Left colon (tissue), 2 donors: Measurements from ENCODE around the gene PRICKLE2. TPM values are rescaled to one million over a fixed set of nuclear protein-coding genes. Genes with fewer than 3 reads are reported as not detected.

Experiments used
- ATAC-seq: fragments of 200-7000 bp; cut with Tn5 transposase; one replicate; pipeline ENCODE4 v1.9.1; 2020; ENCODE audit warnings: mild to moderate bottlenecking, moderate library complexity
- DNase-seq, 2 donors: peaks; one replicate each; pipeline ENCODE4 v3.0.0-alpha.2; 2020
- intact Hi-C, 2 donors: fragments of 100-400 bp; cut with DNase I in 1 of 2; cut with micrococcal nuclease in 1 of 2; formaldehyde crosslinking; loops; one replicate each; pipeline versions ENCODE4 v1.11.2 to v1.14.0; 2022; cut with DNase I, micrococcal nuclease
- total RNA-seq, 2 donors: library from RNA; stranded (reverse); fragmentation: NEBNext Ultra II Directional; extraction: Animal tissue kit (Norgen Biotek cat#: 25700); gene quantifications; one replicate each; pipeline ENCODE4 v1.2.1, GENCODE V29; 2021
- donor health status: DM: no; HTN: no; CAD: no.
- donor health status: DM: yes; HTN: yes; CAD: no.

Gene PRICKLE2
- total RNA-seq, 2 donors from 2014 or later = 2.6 to 13.2 TPM

DNA sequence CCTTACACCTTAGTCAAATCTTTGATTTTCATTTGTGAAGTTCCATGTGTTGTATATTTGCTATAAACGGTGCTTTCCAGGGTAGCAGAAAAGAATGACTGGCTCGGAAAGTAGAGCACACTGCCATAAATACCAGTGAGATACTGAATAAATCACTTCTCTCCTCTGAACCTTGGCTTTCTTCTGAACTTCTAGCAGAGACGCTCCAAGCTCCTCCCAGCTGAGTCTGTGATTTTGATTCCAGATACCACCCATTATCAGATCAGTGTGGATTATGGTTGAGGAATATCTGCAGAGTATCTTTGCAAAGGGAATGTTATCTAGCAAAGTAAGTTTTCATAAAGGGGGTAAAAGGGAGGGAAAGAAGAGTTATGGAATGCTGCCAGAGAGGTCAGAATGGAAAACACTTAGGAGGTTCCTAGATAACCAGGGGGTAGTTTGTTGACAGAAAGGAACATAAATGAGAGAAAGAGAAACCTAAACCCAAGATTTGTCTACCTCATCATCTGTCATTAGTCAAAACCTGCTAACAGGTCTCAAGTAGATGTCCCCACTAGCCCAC is 103.4 kb downstream of the PRICKLE2 start:
- no peak for DNase-seq
- ATAC-seq = no peak
- intact Hi-C loops = no loop called here

DNA sequence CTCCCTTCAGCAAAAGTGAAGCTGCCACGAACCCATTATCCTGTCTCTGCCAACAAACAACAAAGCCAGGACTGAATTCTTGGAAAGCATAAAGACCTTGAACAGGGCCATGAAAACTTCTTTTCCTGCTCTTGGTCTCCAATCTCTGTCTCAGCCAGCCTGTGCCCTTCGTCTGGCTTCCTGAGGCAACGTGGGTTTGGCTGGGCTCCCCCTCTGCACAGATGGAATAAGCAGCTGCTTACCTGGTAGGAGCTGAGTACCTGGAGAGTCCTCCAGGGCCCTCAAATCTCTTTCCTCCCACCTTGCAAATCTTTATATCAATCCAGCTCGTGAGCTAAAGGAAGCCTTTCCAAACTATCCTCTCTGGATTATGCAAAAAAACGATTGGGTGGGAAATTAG is 104.4 kb downstream of the PRICKLE2 start:
- intact Hi-C loops = no loop called here
- ATAC-seq = no peak

DNA sequence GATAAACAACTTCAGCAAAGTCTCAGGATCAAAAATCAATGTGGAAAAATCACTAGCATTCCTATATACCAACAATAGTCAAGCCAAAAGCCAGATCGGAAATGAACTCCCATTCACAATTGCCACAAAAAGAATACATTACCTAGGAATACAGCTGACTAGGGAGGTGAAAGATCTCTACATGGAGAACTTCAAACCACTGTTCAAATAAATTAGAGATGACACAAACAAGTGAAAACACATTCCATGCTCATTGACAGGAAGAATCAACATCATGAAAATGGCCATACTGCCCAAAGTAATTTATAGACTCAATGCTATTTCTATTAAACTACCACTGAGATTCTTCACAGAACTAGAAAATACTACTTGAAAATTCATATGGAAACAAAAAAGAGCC is 107.8 kb downstream of the PRICKLE2 start:
- intact Hi-C loops = no loop called here
- DNase-seq (no peak), ATAC-seq (no peak)

More for the DNA sequence above, 104.4 kb downstream of the PRICKLE2 start:
- no peak for DNase-seq

DNA sequence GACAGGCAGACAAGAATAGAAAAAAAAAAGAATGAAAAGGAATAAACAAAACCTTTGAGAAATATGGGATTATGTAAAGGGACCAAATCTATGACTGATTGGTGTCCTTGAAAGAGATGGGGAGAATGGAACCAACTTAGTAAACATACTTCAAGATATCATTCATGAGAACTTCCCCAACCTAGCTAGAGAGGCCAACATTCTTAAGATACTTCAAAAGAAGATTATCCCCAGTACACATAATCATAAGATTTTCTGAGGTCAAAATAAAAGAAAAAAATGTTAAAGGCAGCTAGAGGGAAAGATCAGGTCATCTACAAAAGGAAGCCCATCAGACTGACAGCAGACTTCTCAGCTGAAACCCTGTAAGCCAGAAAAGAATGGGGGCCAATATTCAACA is 110.6 kb downstream of the PRICKLE2 start:
- intact Hi-C loops = no loop called here
- DNase-seq = no peak
- no peak for ATAC-seq

DNA sequence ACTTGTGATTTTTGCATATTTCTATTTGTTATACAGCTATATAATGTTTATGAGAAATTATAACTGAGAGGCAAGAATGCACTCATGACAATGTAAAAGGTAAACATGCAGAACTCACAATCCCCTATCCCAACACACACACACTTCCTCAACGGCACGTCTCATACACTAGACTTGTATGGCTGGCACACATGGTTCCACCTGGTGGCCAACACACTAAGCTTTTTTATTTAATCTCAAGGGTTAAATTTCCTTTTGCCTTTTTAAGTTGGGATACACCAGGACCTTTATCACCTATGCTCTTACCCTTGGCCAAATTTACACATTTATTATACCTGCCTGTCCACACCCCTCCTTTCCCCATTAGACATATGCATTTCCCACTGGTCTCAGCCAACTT is 113.4 kb downstream of the PRICKLE2 start:
- intact Hi-C loops = no loop called here
- DNase-seq = no peak
- ATAC-seq = no peak

DNA sequence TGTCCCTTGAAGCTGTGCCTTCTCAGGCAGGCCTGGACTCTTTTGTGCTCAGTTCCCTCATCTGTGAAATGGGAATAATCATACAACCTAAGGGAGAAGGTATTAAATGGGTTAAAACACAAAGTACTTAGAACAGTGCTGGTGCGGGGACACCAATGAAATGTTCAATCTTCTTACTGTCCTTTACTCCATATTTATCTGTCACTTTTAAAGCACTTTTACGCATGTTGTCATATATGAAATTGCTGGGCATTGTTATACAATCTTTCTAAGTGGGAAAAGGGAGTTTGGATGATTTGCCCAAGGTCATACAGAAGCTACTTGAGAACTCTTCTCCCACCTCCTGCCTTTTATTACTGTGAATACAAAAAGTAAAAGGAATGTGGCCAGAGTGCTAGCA is 114.2 kb downstream of the PRICKLE2 start:
- no peak for ATAC-seq
- intact Hi-C loops = no loop called here
- DNase-seq = no peak

DNA sequence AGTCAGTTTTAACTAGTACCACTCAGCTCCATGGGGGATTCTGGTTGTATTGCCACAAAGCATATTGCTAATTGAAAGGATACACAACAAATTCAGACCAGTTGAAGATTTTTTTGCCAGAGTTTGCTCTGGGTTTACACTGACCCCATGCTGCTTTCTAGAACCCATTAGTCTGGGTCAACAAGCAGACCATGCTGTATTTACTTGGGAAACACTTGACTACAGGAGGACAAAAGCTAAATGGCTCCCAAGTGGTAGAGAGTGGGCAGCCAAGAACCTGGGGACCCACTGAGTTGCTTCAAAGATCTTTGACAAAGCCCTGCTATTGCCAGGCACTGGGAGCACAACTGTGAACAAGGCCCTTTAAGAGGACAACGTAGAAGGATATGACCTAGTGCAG is 115.2 kb downstream of the PRICKLE2 start:
- DNase-seq (no peak), ATAC-seq (no peak)
- intact Hi-C loops = no loop called here

DNA sequence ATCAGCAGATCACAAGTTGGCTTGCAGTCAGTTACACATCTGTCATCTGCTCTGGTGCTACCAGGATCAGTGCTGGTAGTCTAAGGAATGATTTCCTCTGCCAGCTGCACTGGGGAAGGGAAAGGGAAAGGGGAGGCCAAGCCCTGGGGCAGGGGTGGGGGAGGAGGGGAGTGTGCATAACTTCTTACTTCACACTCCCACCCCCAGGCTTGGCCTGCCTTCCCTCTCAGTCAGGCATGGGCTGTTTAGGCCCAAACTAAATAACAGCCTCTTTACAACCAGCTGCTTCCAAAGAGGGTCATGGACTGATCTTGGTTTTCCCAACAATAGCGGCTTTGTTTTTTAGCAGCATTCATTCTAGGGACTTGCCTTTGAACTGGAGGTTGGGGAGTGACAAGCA is 115.8 kb downstream of the PRICKLE2 start:
- ATAC-seq (peak; percentile 80), DNase-seq (peak; percentile 42 to 43)

DNA sequence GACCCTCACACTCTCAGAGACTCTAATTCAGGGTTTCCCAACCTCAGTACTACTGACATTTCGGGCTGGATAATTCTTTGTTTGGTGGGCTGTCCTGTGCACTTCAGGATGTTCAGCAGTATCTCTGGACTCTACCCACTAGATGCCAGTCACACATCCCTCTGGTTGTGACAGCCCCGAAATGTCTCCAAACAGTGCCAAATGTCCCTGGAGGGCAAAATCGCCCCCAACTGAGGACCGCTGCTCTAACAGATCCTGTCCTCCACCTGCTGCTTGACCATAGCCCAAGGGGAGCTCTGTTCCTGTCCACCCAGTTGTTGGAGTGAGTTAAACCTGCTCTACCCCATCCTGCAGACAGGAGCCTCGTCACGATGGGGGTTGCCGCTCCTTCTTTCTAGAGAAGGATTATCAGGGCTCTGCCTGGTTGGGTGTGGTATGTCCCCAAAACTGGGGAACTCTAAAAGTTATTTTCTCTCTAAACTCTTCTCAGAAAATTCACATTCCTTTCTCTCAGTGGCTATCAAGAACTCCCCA is 116.4 kb downstream of the PRICKLE2 start:
- intact Hi-C loops = no loop called here
- no peak for DNase-seq
- ATAC-seq = no peak

More for the DNA sequence above, 115.8 kb downstream of the PRICKLE2 start:
- intact Hi-C loops = no loop called here

DNA sequence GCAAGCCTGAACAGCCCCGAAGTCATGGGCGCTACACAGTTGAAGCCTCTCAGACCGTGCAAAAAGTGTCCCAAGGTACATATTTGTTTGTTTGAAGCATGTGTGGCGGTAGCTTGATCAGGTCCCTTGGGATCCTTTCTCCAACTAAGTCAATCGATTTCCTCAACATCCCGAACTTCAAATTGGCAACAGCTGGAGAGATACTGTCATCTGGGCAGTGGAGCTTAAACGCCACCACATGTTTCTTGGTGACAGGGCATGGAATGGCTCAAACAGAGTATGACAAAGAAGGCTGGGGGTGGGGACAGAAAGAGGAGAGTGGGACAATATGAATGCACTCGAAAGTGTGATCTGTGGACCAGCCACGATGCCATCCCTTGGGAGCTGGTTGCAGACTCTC is 117.0 kb downstream of the PRICKLE2 start:
- DNase-seq (no peak), ATAC-seq (no peak)
- intact Hi-C loops = no loop called here

DNA sequence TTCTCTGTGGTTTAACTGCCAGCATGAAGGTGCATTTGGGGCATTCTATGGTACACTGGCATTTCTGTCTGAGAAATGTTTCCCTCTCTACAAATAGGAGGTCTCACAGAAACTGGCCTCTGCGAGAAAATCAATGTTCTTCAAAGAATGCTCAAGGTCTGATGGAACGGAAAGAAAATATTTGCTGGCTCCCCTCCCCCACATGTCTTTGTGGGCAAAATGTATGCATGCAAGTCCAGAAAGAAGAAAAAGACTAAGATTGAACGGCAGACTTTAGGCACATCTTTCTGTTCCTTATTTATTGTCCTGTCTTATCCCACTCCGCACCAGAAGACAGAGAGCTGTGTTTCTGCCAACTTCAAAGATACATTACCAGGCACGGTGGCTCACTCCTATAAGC is 118.1 kb downstream of the PRICKLE2 start:
- intact Hi-C loops = no loop called here
- DNase-seq = no peak
- ATAC-seq = no peak

DNA sequence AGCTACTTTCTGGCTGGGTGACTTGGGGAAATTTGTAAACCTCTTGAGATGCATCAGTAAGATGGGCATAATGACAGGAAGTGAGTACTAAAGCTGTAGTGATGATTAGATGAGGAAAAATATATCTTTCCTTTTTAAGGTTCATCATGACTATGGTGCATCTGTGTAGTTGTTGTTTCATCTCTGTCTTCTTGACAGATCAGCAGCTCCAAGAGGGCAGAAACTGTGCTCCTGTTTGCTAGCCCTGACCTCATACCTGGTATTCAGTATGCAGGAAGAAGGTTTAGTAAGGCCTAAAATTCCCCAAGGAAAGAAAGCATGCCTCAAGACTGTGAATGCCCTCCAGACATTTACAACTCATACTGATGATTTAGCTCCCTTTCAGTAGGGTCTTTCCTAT is 119.5 kb downstream of the PRICKLE2 start:
- intact Hi-C loops = no loop called here
- no peak for DNase-seq
- ATAC-seq = no peak

DNA sequence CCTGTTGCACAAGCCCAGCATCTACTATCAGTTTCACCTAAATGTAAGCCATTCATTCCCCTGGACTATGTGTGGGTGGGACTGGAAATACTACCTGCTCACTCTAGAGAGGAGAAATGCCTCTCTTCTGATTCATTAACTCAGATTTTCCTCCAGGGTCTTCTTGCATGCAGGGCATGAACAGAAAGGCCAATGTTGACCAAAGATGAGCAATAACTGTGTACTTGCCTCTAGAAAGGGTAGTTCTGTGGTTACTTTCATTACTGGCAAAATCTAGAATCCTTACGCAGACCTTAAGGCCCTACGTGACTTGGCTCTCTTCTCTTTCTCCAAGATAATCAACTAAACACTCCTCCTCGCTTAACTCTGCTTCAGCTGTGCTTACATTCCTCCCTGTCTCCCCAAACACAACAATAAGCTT is 120.6 kb downstream of the PRICKLE2 start:
- intact Hi-C loops = no loop called here
- DNase-seq = no peak
- ATAC-seq = no peak

DNA sequence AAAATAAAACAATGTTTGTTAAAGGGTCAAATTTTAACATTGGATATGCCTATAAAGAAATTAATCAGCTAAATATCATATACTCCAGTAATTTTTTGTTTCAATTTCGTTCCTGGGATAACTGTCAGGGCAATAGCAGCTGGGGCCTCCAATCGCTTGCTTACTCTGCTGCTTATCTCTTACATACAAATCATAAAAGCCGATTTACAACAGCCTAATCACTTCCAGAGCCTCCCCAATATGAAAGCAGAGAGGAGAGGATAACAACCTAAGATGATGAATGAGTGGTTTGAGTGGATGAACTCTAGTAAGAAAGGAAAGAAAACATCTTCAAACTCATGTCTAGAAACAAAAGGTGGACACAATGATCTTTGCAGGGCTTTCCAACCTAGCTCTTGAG is 121.3 kb downstream of the PRICKLE2 start:
- intact Hi-C loops = no loop called here
- ATAC-seq (peak; percentile 98), DNase-seq (peak in 1 of 2 donors; percentile 13)

DNA sequence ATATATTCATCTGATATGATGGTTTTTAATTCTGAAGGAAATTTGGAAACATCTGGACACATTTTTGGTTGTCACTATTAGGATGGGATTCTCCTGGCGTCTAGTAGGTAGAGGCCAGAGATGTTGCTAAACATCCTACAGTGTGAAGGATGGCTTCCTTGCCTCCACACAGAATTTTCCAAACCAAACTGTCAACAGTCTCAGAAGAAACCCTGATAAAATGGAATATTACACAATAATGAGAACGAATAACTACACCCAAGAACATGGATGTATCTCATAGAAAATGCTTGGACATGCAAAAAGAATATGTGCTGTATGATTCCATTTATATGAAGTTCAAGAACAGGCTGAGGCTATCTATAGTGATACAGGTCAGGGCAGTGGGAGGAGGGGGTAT is 122.1 kb downstream of the PRICKLE2 start:
- ATAC-seq (no peak), DNase-seq (no peak)
- intact Hi-C loops = no loop called here

DNA sequence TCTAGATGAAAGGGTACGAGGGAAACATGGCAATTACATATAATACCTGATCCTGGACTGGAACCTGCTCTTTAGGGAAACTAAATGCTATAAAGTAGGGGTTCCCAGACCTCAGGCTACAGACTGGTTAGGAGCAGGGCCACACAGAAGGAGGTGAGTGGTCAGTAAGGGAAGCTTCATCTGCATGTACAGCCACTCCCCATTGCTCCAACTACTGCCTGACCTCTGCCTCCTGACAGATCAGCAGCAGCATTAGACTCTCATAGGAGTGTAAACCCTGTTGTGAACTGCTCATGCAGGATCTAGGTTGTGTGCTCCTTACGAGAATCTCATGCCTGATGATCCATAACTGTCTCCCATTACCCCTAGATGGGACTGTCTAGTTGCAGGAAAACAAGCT is 123.1 kb downstream of the PRICKLE2 start:
- DNase-seq (no peak), ATAC-seq (no peak)
- intact Hi-C loops = no loop called here

DNA sequence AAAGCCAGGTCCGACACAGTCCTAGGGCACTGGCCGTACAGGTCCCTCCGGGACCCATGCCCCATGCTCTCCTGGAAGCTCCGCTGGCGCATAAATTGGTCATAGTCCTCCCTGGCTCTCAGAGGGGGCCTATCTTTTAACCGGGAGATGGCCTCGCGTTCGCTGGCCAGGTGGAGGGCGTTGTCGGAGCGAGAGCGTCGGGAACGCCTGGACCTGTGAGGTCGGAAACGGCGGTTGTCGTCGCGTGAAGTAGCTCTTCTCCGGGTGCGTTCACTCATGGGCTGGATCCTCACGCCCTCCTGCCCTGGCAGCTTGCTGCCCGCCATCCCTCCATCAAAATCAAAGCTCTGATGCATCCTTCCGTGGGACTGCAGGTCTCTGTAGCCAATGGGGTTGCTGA is 126.0 kb downstream of the PRICKLE2 start:
- intact Hi-C loops = no loop called here
- DNase-seq (no peak), ATAC-seq (no peak)

DNA sequence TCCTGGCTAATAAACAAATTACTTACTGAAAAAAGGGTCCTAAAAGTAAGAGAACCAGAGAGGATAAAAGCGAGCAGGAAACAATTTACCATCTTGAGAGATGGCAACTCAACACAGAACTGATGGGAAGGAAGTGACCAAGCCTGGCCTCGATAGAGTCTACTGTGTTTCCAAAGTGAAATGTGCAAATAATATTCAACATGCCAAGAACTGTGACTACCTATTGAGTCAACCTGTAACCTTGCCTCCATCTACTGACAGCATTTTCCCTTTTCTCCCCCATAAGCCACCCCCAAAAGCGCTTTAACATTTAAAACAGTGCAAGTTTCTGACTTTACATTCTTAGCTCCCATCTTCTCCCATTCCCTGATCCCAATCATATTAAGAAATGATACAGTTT is 126.6 kb downstream of the PRICKLE2 start:
- intact Hi-C loops = no loop called here
- no peak for DNase-seq
- ATAC-seq = no peak

DNA sequence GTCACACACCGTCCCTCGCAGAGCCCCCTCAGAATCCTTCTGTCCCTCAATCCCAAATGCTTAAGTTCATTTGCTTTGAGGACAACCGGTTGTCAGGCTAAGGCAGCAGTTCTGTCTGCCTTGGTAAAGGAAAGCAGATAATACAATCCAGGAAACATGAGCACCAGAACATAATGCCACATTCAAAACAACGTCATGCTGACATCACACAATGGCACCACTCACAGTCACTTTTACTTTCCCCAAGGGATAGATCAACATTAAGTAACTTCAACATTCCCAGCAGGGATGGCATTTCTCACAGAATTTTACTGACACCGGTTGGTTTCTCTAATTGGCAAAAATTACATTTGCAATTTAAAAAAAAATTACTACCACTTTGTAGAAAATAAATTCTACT is 127.3 kb downstream of the PRICKLE2 start:
- ATAC-seq (no peak), DNase-seq (no peak)
- intact Hi-C loops = no loop called here

DNA sequence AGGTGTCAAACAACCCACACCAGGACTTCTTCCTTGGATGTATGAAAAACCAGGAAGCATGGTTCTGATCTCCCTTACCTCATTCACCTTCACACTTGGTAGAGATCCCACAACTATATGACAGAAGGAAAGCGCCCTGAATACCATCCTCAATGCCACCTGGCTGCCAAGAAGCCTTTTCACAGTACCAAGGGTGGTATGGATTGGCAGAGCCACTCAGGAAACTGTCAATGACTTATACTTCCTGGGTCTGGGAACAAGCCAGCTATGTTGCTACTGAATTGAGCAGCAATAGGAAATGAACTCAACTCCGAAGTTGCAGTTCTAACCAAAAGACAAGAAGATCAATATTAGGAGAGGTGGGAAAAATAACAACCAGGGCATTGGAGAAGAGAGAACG is 129.5 kb downstream of the PRICKLE2 start:
- intact Hi-C loops = no loop called here
- no peak for DNase-seq
- no peak for ATAC-seq

DNA sequence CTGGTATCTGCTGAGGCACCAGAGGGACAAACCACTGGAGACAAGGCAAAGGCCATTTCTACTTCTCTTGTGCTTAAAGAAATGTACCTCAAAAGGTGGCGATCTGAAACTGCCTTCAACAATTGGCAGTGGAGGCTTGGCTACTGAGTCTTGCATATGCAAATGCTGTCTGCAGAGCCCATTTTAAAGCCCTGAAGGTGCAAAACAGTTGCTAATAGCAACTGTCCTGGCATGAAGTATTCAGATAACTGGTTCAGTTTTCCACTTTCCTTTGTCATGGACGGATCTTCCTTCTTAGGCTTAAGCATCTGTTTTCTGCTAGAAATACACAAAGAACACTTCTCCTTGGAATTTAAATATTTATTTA is 130.6 kb downstream of the PRICKLE2 start:
- intact Hi-C loops = no loop called here
- DNase-seq (no peak), ATAC-seq (no peak)
